Raji (cell line): Measurements from ENCODE around the gene STK32C.

Source experiments
- POLR2A ChIP-seq: IDR thresholded peaks from 2 replicates; pipeline ENCODE4 v1.6.1; 2011; ENCODE audit warnings: low read depth, low read length, control low read depth; ENCODE audit not compliant: insufficient read depth

The STK32C gene

DNA sequence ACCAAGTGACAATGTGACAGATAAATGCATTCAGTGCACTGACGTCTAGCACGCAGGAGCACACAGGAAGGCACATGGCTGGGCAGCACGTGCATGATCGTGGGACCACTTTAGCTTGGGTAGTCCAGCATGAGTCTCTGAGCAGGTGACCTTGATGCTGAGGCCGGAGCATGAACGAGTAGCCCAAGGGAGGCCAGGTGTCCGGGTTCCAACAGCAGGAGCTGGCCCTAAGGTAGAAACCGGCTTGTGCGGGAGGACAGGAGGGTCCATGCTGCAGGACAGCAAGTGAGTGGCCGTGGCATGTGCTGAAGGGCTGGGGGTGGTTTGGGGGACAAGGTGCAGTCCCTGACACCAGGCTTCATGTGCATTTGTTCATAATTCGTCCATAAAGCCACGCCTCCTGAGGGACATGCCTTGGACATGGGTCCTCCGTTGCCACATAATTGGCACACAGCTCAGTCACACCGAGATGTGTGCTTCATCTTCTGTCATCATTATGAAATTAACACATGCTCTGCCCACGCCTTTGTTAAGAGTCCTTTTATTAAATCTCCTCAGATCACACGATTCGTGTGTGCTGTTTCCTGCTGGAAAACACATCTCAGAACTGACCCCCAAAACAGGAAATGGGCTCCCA is 3.1 kb upstream of the STK32C start:
- TF ChIP-seq POLR2A: no peak

DNA sequence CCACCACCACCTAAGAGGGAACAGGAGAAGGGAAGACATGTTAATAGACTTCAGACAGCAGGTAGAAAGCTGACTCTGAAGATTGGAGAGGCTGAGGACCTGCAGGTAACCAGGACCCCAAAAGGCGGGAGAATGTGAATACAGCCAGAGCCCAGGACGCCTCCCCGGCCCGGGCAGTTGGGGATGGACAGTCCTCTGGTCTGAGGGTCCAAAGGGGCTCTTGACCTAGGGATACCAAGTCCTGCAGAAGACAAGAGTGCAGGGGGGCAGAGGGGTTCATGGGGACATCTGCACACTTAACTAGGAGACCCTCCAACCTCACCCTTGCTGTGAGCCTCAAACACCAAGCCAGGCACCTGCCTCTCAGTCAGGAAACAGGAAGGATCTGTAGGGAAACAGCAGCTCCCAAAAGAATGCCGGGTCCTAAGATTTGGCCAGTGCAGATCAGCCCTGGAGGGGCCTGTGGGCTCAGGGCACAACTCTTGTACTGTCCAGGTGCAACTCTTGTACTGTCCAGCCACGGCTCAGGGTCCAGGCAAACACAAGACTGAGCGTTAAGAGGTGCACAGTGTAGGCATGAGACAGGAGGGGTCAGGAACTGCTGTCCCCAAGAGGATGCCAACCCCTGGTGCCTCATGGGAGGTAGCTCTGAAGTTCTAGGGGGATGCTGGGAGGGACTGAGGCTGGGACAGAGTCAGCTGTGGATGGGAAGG is 2.3 kb upstream of the STK32C start:
- no peak for TF ChIP-seq POLR2A

DNA sequence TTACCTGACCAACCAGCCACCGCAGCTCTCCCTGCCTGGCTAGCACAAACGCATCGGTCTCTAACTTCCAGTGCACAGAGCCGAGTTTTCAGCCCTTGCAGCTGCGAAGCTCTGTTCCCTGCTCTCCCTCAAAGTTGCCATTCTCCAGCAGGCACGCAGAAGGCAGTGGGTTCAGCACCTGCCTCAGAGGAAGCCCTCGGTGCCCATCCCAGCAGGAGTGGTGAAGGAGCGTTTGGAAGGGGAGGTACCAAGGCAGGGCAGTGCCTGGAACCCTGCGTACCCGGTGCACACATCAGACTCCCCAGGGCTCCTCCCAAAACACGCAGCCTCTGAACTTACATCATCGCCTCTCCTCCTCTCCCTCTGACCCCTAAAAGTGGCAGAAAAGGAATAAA is 1.7 kb upstream of the STK32C start:
- TF ChIP-seq POLR2A: no peak

DNA sequence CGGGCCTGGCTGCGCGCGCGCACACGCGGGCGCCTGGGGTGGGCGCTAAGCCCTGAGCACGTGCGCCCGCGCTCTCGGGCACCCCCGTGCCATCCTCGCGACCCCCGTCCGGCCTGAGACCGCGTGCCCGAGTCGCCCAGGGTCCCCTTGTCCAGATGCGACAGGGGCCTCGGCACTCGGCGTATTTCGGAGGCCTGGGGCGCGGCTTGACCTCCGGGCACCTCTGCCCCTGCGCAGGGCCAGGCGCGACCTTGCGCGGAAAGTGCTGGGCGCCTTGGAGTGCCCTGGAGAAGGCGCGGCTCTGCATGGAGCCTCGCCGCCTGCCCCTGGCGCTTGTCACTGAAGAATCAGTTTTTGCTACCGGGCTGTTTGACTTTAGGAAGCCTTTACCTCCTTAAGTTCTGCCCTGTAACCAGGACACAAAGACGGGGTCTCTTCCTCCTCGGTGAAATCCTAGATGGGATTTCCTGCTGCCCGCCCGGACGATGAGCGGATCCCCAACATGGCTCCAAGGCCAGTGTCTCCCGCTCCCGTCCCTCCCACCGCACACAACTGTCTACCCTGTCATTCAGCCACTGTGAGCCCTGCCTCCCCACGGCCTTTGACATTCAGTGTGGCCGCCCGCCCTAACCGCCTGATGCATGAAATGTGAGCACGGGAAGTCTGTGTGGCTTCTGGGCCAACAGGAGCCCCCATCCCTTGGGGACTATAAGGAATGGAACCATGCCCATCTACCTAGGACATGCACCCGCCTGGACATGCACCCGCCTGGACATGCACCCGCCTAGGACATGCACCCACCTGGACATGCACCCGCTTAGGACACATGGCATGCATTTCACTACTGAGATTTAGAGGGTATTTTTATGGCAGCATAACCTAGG is 1.1 kb upstream of the STK32C start:
- TF ChIP-seq POLR2A: no peak

DNA sequence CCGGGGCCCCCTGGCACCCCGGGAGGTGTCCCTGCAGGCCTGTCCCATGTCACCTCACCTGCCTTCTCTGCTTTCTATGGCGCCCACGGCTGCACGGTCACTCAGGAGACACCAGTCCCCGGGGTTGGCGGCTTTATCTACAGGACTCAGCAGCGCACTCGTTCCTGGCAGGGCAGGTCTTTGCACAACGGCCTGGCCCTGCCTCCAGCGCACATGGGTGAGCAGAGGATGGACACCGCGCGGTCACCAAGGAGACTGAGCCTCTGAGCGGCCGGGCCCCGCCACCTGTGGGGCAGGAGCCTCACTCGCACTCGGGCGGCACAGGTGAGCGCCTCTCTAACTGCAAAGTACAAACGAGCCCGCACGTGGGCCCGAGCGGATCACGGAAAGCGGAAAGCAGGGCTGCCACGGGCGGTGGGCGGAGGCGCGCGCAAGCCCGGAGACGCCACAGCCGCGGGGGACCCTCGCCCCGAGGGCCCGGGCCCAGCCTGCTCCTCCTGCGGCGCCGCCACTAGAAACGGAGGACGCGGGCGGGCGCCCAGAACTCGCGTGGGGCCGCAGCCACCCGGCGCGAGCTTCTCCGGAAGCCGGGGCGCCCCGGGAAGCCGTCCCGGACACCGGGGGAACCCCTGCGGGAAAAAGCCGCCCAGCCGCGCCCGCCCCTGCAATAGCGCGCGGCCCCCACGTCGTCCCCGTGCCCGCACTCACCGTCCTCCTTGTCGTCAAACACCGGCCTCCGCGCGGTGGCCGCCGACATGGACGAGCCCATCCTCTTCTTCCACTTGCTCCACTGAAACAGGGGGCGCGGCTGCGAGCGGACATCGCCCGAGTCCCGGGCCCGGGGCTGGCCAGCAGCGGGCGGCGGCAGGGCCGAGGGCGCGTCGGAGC is 642 bp downstream of the STK32C start:
- no peak for TF ChIP-seq POLR2A

DNA sequence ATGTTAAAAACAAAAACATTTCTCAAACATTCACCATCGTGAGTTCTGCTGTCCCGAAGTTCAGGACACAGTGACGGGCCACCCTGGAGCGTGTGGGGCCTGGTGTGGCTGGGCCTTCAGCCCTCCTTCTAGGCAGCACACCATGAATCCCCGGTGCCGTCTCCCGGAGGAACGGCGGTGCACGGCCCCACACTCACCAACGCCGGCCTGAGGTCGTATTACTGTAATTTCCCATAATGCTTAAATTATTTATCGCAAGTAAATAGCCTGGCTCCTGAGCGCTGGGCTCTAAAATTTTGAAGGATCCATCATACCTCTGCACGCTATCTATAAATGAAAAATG is 1.4 kb downstream of the STK32C start:
- TF ChIP-seq POLR2A: no peak

DNA sequence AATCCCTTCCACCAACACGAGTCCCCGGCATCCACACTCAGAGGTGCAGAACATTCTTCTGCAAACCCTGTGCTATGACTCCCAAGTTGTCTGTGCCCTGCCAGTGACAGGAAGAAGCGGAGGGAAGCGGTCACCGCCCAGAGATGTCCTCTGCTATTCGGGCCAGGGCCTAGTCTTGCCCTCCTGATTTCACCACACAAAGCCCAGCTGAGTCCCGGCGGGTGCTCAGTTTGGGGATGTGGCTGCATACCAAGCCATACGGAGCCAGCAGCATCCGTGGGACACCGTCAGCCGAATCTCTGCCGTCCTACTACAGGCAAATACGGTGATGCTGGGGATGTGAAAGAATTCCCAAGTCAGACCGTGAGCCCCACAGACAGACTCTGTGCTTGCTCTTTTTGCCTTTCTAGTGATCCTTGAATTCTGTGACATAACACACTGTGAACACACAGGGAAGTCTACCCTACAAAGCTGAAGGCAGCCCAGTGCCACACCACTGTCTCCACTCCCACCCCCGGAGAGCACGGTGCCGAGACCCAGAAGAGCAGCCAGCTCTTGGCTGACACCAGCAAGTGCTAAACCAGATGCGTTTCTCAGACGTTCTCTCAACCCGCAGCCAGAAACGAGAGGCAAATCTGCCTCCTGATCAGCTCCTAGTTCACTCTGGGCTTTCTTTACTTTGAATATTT is 2.0 kb downstream of the STK32C start:
- TF ChIP-seq POLR2A: no peak

DNA sequence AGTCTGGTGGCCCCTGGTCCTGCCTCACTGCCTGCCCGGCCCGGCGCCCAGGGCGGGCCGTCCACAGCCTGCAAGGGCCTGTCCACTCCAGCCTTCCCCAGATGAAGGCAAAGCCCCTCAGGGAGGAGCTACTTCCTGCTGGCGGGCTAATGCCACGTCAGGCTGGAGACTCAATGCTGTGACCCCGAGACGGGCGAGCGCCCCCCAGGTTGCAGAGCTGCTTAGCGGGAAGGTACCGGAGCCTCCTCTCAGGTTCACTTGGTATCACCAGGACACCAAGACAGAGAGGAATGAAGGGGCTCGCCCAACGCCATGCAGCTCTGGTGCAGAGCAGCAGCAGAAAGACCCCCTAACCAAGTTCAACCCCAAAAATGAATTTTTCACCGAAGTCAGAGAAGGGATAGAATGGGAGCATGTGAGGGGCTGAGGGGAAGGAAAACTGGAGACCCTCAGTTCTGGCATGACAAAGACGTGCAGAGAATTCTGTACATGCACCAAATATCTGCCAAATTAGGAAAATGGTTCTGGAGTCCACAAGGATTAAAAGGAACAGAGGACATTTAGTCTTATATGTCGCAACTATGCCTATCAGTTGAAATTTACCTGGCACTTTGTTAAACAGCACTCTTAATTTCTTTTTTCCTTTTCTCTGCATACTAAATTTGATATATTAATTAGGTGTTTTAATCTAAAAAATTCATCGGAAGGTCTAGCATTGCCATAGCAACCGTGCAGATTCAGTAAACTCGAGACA is 2.8 kb downstream of the STK32C start:
- TF ChIP-seq POLR2A: no peak

DNA sequence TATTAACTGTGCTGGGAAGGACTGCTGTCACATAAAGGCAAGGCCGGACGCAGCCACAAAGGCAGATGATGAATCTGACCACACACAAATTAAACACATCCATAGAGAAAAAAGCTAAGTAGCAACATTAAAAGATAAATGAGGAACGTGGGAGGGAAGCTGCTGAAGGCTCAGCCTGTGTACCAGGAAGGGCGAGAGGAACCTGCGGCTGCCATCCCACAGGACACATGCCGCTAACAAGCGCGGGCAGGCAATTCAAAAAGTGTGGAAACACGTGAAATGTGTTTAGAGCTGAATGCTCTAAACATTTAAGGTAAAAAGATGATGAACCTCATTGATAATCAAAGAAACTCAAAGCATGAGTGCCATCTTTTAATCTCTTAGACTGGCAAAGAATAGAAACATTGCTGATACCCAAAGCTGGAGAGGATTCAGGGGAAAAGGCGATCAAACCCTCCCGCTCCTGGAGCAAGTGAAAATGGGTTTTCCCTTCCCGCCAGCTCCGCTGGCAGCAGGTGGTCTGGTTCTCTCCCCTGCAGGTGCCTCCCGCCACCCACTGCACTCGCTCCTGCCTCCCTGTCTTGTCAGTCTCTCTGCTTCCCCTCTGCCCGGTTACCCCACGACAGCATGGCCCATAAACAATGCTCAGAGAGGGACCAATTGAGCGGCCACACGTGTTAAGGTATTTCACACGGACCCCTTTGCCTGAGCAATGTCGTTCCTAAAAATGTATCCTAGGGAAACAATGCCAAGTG is 4.2 kb downstream of the STK32C start:
- no peak for TF ChIP-seq POLR2A

DNA sequence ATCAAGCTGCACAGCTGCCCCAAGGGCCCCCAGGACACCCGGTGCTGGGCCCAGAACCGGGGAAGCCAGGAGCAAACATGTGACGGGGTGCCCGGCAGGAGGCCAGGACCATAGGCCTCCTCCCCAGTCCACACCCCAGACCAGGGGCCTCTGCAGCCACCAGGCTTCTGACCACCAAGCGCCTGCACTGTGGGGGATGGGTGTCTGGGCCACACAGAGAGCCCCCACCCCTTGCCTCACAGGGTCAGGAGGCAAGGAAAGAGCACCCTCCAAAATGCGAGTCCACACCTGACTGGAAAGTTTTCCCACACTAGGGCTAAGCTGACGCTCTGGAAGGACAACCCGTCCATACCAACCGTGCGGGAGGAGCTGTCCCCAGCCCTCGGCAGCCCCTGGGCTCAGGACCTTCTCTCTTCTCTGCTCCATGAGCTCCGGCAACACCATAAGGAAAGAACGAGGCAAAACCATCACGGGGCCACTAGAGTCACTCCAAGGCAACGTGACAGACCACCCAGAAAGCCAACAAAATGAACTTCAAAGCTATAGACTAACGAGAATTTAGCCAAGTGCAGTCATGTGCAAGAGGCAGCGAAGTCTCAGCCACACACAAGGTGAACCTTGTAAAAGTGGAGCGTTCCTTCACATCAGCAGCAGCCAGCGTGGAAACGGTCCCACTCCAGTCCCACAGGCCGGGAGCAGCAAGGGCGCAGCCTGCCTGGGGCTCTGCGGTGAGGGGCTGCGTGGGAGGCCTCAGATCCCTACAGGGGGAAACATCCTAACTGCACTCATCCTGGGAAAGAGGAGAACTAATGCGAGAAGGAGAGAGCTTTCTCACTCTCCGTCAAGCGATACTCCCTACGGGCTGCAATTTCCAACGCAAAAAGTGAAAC is 5.1 kb downstream of the STK32C start:
- no peak for TF ChIP-seq POLR2A

DNA sequence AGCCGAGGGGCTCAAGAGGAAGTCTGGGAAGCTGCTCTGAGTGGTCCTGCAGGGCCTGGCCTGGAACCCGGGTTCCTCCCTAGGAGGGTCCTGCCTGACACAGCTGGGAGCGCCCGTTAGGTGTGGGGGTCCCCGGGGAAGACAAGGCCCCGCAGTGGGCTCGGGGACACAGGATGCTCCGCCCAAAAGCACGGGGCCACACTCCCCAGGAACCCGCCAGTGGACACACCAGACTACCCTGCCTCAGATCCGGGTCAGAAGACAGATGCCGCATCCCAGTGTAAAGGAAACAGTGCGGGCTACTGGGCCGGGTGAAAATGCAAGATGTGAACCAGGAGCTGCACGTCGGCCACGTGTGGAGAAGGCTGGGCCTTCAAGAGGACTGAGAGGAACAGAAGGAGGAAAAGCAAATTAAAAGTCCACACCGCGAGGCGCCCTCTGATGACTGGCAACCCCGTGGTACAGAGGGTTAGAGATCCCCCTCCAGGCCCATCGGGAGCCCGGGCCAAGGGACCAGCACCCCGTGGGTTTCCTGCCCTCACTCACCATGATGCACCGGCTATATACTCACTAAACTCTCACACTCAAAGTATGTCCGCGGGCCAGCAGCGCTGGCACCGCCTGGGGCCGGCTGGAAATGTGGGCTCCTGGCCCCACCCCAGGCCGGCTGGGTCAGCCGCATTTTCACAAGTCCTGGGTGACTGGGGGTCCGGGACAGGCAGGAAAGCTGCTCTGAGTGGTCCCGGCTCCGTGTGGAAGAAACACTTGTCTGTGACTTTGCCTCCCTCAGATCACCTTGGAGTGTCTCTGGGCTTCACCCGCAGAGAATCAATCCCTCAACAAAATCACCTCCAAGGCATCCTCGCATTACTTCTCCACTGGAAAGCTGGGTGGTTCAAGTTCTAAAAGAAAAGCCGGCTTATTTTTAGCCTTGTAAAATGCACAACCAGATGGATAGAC is 6.1 kb downstream of the STK32C start:
- no peak for TF ChIP-seq POLR2A
